Activated naive CD8-positive, alpha-beta T cell treated with anti-CD3 and anti-CD28 coated beads, Interleukin-2, amount 50 U/mL, for 16 hours (primary cell): Measurements from ENCODE around the gene HCLS1.
"Not testable (repeated sequence)": the region's sequence is repeated elsewhere in the genome, so short reads cannot be mapped to it uniquely, and the experiment has no call there.

Experiments
- DNase-seq: peaks from one replicate; pipeline ENCODE4 v3.0.0-alpha.2; 2020; ENCODE audit warnings: low read depth, low spot score

HCLS1 gene

GRCh38 chr3:121598564-121598963 is 62.1 kb downstream of the HCLS1 start:
- no peak for DNase-seq

- no peak for DNase-seq
Measured at GRCh38 chr3:121595765-121596406, 64.8 kb downstream of the HCLS1 start.

- no peak for DNase-seq
Measured at GRCh38 chr3:121594850-121595249, 65.9 kb downstream of the HCLS1 start.

- not testable (repeated sequence) for DNase-seq
Measured at GRCh38 chr3:121593806-121594205, 66.9 kb downstream of the HCLS1 start.

GRCh38 chr3:121592856-121593702 is 67.6 kb downstream of the HCLS1 start, which contains the start of gene FBXO40:
Gene FBXO40, plus strand, starts transcription at chr3:121593379. Its CDS starts 27,197 bp downstream, at chr3:121620576.
- no peak for DNase-seq

GRCh38 chr3:121584418-121584817 is 76.3 kb downstream of the HCLS1 start:
- no peak for DNase-seq

GRCh38 chr3:121581691-121582090 is 79.0 kb downstream of the HCLS1 start:
- no peak for DNase-seq
